SK-N-SH treated with all-trans-retinoic acid at 6 μM for 48 hours (cell line): ENCODE measurements around the gene CTBP2.

Experiments
- ATAC-seq: fragments of 200-7000 bp; cut with Tn5 transposase; 3 replicates; pipeline ENCODE4 v1.9.1; 2020; ENCODE audit warnings: mild to moderate bottlenecking, moderate library complexity
- ARNTL ChIP-seq: fragments of 450-650 bp; formaldehyde crosslinking; IDR thresholded peaks from 2 replicates; pipeline ENCODE4 v1.5.0; 2020; ENCODE audit warnings: low read depth, mild to moderate bottlenecking, moderate library complexity, borderline replicate concordance
- CREB5 ChIP-seq: fragments of 250-450 bp; sonication (Bioruptor Pico); IDR thresholded peaks from 2 replicates; pipeline ENCODE4 v1.5.1; 2020; ENCODE audit warnings: low read depth, mild to moderate bottlenecking, moderate library complexity
- CSDC2 ChIP-seq: fragments of 250-450 bp; sonication (Bioruptor Pico); IDR thresholded peaks from 2 replicates; pipeline ENCODE4 v1.5.0; 2020; ENCODE audit warnings: mild to moderate bottlenecking, moderate library complexity
- CSRNP3 ChIP-seq: fragments of 250-450 bp; sonication (Bioruptor Pico); IDR thresholded peaks from 2 replicates; pipeline ENCODE4 v1.5.1; 2021; ENCODE audit warnings: mild to moderate bottlenecking, moderate library complexity
- ESRRG ChIP-seq: fragments of 250-450 bp; sonication (Bioruptor Pico); IDR thresholded peaks from 2 replicates; pipeline ENCODE4 v1.6.1; 2021; ENCODE audit warnings: mild to moderate bottlenecking
- GLIS3 ChIP-seq: fragments of 250-450 bp; sonication (Bioruptor Pico); IDR thresholded peaks from 2 replicates; pipeline ENCODE4 v1.5.0; 2020; ENCODE audit warnings: mild to moderate bottlenecking, moderate library complexity
- OSR1 ChIP-seq: fragments of 250-450 bp; sonication (Bioruptor Pico); IDR thresholded peaks from 2 replicates; pipeline ENCODE4 v1.8.0; 2022; ENCODE audit warnings: moderate library complexity, mild to moderate bottlenecking, inconsistent platforms
- PATZ1 ChIP-seq: fragments of 250-450 bp; sonication (Bioruptor Pico); IDR thresholded peaks from 2 replicates; pipeline ENCODE4 v1.8.0; 2020; ENCODE audit warnings: mild to moderate bottlenecking, moderate library complexity, borderline replicate concordance
- POU6F1 ChIP-seq: fragments of 250-450 bp; sonication (Bioruptor Pico); IDR thresholded peaks from 2 replicates; pipeline ENCODE4 v1.8.0; 2021; ENCODE audit warnings: low read depth, mild to moderate bottlenecking, moderate library complexity, borderline replicate concordance
- RARB ChIP-seq: fragments of 250-450 bp; sonication (Bioruptor Pico); IDR thresholded peaks from 2 replicates; pipeline ENCODE4 v1.8.0; 2021; ENCODE audit warnings: mild to moderate bottlenecking, moderate library complexity
- SNAI2 ChIP-seq: fragments of 250-450 bp; sonication (Bioruptor Pico); IDR thresholded peaks from 2 replicates; pipeline ENCODE4 v1.5.0; 2020; ENCODE audit warnings: mild to moderate bottlenecking, moderate library complexity
- TCF4 ChIP-seq: fragments of 250-450 bp; sonication (Bioruptor Pico); IDR thresholded peaks from 2 replicates; pipeline ENCODE4 v1.8.0; 2021; ENCODE audit warnings: mild to moderate bottlenecking, moderate library complexity, borderline replicate concordance
- TSHZ2 ChIP-seq: fragments of 250-450 bp; sonication (Bioruptor Pico); IDR thresholded peaks from 2 replicates; pipeline ENCODE4 v1.5.0; 2020; ENCODE audit warnings: mild to moderate bottlenecking, moderate library complexity
- ZFP3 ChIP-seq: fragments of 250-450 bp; sonication (Bioruptor Pico); IDR thresholded peaks from 2 replicates; pipeline ENCODE4 v1.5.0; 2020; ENCODE audit warnings: mild to moderate bottlenecking, moderate library complexity
- ZFP30 ChIP-seq: fragments of 450-650 bp; formaldehyde crosslinking; IDR thresholded peaks from 2 replicates; pipeline ENCODE4 v1.5.0; 2022; ENCODE audit warnings: mild to moderate bottlenecking, moderate library complexity
- ZNF565 ChIP-seq: fragments of 450-650 bp; formaldehyde crosslinking; conservative IDR thresholded peaks from 2 replicates; pipeline ENCODE4 v1.5.0; 2020; ENCODE audit warnings: low read depth, mild to moderate bottlenecking, moderate library complexity
- ZNF70 ChIP-seq: fragments of 450-650 bp; formaldehyde crosslinking; IDR thresholded peaks from 2 replicates; pipeline ENCODE4 v1.5.0; 2020; ENCODE audit warnings: mild to moderate bottlenecking, moderate library complexity
- ZNF8 ChIP-seq: fragments of 450-650 bp; formaldehyde crosslinking; IDR thresholded peaks from 2 replicates; pipeline ENCODE4 v1.5.0; 2020; ENCODE audit warnings: mild to moderate bottlenecking, moderate library complexity

The CTBP2 gene

GRCh38 chr10:125158601-125159485 is 1.5 kb downstream of the CTBP2 start:
- peak; percentile 5 for ATAC-seq
- TF ChIP-seq ZNF565 (no peak), ZFP3 (CRISPR knock-in tag) (0 out of 2 replicates have a peak, but pooled peaks have one; percentile 17)

GRCh38 chr10:125158275-125158600 is 2.1 kb downstream of the CTBP2 start:
- ATAC-seq, result no peak
- no peak for TF ChIP-seq TCF4 (CRISPR knock-in tag)

- ATAC-seq, result no peak
These were observed 2.9 kb downstream of the CTBP2 start for GRCh38 chr10:125157505-125157904.

GRCh38 chr10:125156739-125157480 is 3.5 kb downstream of the CTBP2 start:
- TF ChIP-seq CSDC2 (CRISPR knock-in tag) (no peak), ZNF70 (no peak), OSR1 (CRISPR knock-in tag) (no peak), SNAI2 (no peak), CSRNP3 (CRISPR knock-in tag) (no peak), POU6F1 (CRISPR knock-in tag) (no peak), PATZ1 (no peak), ESRRG (CRISPR knock-in tag) (no peak), GLIS3 (CRISPR knock-in tag) (no peak), TSHZ2 (CRISPR knock-in tag) (no peak), CREB5 (no peak), ZNF8 (CRISPR knock-in tag) (no peak), ARNTL (CRISPR knock-in tag) (no peak), RARB (CRISPR knock-in tag) (no peak)
- ATAC-seq, result no peak

More at GRCh38 chr10:125157505-125157904, 2.9 kb downstream of the CTBP2 start:
- no peak for TF ChIP-seq CSDC2 (CRISPR knock-in tag)
- TF ChIP-seq ZNF8 (CRISPR knock-in tag), result no peak
- TF ChIP-seq ARNTL (CRISPR knock-in tag), result no peak
- TF ChIP-seq ZFP30 (CRISPR knock-in tag), result no peak
